Activated naive CD4-positive, alpha-beta T cell treated with anti-CD3 and anti-CD28 coated beads, Interleukin-2, amount 50 U/mL, for 16 hours (primary cell): ENCODE measurements around the gene ZC3H7B.

Experiments
- DNase-seq: peaks from one replicate; pipeline ENCODE4 v3.0.0-alpha.2; 2020

The ZC3H7B gene

DNA sequence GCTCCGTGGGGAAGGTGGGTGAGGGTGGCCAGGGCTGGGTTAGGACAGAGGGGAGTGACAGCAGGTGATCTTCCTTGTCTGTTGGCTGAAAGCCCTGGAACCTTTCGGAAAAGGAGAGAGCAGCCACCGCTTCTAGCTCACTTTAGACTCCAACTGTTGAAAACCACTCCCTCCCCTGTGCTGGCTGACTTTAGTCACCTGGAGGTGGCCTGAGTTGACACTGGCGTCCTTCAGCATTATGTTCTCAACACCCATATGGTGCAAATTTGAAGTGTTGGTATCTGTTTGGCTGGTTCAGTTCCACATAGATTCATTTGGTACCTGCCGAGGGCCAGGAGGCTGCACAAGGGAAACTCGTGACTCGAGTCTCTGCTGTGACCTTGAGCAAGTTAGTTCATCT, 28.8 kb downstream of the ZC3H7B start:
- no peak for DNase-seq

DNA sequence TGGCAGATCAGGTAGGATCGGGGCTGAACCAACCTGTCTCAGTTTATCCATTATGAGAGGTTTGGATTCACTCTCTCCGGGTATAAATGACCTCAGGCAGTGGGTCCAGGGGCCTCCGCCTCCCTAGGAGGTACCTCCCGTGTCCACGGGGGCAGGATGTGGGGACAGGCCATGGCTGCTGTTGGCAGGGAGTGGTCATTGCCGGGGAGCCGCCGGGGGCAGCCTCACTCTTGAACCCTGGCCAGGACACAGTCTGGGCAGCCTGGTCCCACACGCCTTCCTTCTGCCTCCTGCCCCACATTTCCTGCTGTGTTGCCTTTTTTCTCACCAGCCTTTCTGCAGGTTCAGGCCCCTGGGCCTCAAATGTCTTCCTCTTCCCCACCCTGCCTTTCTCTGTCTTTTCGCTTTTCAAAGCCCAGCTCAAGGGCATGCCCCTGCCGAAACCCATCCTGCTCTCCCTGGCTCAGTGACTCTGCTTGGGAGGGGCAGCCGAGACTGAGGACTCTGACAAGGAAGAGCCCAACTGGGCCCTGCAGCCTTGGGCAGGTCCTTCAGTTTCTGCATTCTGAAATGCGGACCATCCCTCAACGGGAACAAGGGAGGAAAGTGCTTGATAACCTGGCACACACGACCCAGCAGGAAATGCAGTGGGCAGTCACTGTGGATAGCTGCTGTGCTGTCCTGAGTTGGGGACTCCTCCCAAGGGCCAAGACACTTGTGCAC, 31.1 kb downstream of the ZC3H7B start:
- DNase-seq, result no peak

DNA sequence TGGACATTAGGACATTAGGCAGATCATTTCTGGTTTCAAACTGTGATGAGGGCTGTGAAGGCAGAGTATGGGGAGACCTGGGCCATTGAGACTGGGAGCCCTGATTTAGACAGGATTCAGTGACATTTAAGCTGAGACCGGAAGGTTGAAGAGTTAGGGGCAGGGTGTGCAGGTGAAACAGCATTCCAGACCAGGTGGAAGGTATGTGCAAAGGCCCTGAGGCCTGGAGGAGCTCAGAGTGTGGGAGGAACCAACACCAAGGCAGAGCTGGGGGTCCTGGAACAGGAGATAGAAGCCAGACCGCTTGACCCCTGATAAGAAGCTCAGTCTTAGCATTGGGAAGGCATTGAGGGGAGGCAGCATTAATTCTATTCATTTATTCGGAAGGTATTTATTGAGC, 32.5 kb downstream of the ZC3H7B start:
- no peak for DNase-seq

DNA sequence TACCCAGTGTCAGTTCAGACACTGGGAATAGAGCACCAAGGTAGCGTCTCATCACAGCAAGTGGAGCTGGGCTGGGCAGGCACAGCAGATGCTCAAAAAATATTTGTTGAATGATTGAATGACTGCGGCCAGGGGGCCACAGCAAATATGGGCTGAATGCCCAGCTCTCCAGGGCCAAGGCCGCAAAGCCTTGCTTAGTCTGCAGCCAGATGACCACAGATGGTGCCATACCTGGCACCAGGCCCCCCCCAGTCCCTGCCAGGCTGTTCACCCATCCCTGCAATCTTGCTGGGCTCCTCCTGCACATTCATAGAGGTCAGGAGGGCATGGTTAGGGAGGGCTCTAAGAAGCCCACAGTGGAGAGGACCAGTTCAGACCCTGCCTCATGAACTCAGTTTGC, 32.9 kb downstream of the ZC3H7B start:
- DNase-seq, result no peak

DNA sequence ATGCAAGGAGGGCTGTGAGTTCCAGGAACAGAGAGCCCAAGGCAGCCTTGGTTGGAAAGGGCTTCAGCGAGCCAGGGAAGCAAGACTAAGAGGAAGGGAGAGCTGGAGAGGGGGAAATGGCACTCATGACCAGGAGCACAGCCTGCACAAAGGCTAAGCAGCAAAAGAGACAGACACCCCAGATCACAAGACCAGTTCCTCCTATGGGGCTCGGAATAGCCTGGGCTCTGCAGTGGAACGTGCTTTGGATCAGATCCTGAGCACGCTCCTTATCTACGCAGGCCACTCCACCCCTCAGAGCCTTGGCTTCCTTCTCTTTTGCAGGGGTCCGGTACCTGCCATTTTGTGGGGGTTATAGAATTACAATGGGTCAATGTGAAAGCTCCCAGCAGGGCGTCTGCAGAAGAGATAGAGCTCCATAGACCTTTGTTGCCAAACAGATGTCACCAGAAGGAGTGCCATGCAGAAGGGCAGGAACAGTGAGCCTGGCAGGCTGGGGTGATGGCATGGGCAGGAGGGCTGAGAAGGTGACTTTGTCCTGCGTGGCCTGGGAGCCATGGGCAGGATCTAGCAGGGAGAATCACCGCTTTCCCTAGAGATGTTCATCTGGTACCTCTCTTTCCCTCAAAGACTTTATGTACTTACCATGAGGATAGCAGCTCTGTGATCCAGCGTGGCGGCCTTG, 33.8 kb downstream of the ZC3H7B start:
- DNase-seq, result no peak

DNA sequence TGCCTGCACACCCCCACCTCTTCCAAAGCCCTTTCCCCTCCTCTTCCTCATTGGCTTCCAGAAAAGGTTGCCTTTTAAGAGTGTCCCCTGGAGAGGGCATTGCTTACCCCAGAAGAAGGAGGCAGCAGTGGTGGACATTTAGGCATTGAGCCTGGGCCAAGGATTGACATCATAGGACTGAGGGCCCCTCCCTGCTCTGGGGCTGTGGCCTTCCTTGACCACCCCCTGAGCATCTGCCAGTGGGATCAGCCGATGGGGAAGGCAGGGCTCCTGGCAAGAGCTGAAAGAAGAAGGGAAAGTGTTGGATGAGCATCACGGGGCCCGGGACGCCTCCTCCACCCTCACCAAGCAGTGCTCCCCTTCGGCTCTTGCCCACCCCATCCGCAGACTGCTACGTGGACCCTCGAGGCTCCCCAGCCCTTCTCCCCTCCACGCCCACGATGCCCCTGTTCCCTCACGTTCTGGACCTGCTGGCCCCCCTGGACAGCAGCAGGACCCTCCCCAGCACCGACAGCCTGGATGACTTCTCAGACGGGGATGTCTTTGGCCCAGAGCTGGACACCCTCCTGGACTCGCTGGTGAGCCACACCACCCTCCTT, 37.4 kb downstream of the ZC3H7B start:
- no peak for DNase-seq

DNA sequence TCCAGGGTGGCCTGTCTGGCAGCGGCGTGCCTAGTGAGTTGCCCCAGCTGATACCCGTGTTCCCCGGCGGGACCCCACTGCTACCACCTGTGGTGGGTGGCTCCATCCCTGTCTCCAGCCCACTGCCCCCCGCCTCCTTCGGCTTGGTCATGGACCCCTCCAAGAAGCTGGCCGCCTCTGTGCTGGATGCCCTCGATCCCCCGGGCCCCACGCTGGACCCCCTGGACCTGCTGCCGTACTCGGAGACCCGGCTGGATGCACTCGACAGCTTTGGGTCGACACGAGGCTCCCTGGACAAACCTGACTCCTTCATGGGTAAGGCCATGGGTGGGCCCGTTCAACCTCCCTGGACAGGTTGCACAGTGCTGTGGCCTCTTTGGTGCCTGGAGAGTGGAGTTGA, 38.5 kb downstream of the ZC3H7B start:
- DNase-seq, result no peak

DNA sequence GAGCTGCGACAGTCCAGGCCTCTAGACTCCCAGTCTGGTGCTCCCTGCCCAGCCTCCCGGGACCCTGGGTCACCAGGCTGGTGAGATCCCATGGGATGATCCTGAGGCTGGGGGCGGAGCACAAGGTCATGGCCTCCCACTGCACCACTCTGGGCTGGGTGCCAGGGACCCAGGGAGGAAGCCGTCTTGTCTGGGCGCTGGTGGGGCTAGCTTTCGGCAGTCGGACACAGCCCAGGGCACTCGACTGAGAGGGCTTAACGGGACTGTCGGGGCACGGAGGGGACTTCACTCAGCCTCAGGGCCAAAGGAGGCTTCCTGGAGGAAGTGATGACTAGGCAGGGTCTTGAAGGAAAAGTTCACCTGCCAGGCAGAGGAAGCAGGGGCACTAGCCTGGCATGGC, 39.0 kb downstream of the ZC3H7B start:
- DNase-seq, result no peak

DNA sequence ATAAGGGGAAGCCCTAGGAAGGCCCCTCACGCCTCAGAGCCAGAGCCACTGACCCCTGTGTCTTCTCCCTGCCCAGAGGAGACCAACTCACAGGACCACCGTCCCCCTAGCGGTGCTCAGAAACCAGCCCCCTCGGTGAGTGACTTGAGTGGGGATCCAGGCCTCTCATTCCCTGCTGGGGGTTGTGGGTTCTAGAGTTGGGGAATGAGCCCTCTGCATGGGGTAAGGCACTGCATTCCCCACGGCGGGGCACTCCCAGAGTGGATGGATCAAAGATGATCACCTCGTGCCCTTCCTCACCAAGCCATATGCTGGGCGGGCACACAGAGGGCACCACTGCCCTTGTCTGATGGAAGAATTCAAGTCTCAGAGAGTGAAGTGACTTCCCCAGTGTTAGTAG, 39.7 kb downstream of the ZC3H7B start:
- DNase-seq, result no peak

DNA sequence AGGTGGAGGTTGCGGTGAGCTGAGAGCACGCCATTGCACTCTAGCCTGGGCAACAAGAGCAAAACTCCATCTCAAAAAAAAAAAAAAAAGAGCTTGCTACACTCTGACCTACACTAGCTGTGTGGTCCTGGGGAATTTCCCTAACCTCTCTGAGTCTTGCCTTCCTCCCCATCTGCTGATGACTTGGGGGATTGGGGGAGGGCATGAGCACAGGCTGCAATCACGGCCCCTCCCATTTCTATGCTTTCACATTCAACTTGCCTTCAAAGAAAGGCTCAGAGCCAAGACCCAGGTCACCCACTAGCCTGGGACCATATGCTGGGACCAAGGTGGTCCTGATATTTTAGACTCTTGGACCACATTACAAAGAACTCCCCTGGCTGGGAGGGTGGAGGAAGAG, 40.7 kb downstream of the ZC3H7B start:
- DNase-seq, result no peak

DNA sequence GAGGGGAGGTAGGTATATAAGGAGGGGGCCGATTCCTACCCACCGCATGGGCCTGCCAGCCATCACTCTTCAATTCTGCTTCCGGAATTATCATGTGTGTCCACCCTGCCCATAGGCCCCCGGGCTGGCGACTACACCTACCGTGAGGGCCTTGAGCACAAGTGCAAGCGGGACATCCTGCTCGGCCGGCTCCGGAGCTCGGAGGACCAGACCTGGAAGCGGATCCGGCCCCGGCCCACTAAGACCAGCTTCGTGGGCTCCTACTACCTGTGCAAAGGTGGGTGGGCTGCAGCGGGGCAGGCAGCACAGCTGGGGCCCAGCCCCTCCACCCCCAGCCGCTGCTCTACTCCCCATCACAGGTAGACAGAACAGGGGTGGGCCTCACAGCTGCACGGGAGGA, 42.0 kb downstream of the ZC3H7B start:
- DNase-seq, result no peak

DNA sequence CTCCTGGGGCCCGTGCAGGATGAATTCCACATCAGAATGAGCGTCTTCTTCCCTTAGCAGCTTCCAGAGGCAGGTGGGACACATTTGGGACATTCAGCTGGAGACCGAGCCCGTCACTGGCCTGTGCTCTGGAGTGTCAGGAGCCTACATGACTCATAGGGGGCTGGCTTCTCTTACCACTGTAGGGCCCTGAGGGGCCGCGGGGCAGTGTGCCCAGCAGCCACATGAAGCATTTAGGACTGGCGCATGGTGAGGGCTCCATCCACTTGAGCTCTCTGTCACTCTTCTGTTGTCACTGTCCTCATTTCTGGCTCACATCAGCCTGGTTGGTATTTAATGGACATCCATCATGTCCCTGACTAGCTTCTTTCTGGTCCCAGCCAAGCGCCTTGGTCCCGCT, 42.4 kb downstream of the ZC3H7B start:
- no peak for DNase-seq

DNA sequence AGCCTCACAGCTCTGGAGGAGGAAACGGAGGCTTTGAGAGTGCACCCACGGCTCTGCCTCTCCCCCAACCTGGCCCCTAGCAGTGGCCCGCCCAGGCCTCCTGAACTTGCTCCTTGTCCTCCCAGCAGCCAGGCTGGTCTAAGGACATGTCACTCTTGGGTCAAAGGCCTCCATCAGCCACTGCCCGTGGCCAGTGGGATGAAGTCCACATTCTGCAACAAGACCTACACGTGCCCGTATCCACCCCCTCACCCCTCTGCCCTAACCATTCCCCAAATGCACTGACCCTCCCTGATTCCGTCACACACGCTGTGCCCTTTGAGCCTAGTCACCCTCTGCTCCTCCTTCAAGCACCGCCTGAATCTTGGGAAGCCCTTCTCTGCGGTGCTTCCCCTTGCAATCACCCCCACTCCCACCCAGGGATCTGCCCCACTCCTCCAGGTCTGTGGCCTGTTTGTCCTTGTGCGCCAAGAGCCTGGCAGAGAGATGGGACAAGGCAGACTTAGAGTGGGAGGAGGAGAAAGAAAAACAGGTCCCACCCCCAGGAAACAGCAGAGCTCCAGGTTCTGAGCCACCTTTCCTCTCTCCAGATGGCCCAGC, 43.0 kb downstream of the ZC3H7B start:
- no peak for DNase-seq

DNA sequence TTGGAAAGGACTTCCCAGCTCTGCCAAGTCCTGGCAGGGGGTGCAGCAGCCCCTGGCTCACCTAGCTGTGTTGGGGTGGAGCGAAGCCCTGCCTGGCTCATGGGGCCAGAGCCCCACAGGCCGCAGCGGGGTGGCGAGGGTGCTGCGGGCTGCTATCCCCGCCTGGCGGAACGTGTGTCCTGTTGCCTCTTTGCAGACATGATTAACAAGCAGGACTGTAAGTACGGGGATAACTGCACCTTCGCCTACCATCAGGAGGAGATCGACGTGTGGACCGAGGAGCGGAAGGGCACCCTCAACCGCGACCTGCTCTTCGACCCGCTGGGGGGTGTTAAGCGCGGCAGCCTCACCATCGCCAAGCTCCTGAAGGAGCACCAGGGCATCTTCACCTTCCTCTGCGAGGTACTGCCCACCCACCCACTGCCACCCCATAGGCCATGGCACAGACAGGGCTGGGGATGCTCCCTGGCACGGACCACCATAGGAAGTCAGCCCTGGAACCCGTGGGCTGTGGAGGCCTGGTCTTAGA, 44.5 kb downstream of the ZC3H7B start:
- DNase-seq, result no peak

DNA sequence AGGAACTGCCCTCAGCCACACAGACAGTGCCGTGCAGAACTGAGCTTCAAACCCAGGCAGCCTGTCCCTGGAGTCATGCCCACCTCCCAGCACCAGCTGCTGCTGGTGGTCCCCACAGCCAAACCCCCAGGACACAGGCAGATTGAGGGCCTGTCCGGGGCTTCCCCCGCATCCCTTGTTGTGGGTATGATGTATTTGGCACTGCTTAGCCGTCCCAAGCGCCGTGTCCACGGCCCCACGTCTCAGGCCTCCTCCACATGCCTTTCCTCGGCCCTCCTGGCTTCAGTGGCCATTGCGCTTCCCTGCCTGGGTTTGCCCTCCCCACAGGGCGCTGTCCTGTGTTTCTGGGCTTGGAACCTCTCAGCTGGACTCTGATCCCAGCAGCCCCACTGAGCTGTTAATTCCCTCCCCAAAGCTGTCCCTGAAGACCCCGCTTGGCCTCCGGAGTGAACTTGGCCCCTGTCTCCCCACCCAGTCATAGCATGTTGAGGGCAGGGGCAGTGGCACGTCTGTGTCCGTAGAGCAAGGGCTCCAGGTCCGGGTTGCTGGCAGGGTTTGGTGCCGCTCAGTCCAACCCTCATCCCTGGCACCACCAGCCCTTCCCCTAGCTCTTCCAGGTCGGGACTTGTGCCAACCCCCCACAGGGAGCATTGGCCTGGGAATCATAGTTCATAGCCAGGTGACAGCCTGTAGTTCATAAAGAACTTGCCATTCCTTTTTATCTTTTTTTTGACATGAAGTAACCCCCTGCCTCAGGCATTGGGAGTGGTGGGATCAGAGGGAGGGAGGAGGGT, 45.9 kb downstream of the ZC3H7B start:
- no peak for DNase-seq

DNA sequence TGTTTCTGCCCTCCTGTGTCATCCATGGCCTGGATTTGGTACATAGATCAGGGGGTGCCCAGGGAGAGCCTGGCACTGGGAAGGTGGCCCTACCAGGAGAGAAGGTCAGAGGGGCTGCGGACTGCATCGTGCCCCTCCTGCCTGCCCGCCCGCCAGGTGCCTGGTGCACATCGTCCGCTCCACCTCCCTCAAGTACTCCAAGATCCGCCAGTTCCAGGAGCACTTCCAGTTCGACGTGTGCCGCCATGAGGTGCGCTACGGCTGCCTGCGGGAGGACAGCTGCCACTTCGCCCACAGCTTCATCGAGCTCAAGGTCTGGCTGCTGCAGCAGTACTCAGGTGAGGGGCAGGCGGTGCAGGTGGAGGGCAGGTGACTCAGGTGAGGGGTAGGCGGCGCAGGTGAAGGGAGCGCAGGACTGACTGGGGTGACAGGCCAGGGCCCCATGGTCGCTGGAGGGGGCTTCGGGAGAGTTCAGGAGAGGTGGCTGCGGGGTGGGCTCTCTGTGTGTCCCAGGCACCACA, 47.7 kb downstream of the ZC3H7B start:
- no peak for DNase-seq

DNA sequence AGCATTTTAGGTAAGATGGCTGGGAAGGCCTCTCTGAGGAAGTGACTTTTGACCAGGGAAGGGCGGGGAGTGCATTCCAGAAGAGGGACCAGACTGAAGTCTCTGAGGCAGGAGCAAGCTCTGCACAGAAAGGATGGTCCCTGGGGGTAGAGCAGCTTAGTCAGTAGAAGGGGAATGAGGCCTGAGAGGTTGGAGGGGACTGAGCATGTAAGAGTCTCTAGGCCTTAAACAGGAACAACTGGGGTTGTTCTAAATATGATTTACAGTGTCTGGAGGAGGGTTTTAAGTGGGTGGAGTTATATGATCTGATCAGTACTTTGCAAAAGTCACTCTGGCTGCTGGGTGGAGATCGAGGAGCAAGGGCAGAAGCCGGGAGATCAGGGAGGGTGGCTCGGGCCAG, 48.8 kb downstream of the ZC3H7B start:
- DNase-seq, result no peak

DNA sequence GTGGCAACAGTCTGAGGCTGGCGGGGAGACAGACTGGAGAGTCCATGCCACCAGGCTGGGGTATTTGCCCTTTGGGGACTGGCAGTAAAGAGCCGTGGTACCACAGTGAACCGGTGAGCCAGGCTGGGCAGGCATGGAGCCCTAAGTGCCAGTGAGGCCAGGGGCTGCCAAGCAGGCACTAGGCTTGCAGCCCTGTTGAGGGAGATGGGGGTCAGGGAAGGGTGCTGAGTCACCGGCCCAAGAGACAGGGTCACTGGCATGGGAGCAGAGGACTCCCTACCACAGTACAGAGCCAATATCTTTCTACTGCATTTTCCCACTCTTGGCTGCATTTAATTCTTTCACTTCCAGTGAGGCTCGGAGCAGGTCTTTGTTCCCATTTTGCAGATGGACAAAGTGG, 49.7 kb downstream of the ZC3H7B start:
- DNase-seq, result no peak

DNA sequence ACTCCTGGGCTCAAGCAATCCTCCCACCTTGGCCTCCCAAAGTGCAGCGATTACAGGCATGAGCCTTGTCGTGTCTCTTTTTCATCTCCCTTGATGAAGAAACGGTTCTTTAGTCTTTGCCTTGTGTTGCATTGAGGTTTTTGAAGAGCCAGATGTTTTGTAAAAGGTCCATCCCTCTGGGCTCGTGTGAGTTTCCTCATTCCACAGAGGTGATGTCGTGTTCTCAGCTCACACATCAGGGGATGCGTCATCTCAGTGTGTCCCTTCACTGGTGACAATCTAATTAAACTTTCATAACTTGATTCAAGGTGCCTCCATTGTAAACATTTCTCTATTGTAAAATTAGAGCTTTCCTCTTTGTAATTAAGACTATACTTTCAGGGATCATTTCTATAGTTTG, 50.7 kb downstream of the ZC3H7B start:
- DNase-seq, result no peak

DNA sequence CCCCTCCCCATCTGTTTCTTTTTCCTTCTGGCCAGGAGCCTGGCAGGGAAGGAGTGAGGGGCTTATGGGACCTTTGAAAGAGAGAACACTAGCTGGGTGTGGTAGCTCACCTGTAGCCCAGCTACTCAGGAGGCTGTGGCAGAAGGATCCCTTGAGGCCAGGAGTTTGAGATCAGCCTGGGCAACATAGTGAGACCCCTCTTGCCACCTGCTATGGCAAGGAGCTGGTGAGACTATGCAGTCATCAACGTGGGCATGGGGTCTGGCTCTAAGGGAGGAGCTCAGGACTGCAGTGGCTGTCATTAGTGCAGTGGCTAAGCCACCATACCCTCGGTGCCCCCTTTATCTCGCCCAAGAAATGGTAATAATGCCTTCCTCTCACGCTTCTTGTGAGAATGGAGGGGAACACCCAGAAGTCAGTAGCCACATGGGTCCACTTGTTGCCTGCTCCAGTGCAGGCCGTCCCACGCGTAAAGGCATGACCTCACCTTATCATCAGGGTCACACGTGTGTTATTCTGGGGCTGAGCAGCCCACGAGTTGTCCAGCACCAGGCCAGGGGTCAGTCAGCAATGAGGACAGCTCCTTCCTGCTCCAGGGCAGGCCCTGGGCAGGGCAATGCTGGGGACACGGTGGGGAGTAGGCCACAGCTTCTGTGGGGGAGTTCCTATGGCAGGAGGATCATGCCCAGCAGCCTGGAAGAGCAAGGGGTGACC, 52.7 kb downstream of the ZC3H7B start:
- DNase-seq, result no peak

DNA sequence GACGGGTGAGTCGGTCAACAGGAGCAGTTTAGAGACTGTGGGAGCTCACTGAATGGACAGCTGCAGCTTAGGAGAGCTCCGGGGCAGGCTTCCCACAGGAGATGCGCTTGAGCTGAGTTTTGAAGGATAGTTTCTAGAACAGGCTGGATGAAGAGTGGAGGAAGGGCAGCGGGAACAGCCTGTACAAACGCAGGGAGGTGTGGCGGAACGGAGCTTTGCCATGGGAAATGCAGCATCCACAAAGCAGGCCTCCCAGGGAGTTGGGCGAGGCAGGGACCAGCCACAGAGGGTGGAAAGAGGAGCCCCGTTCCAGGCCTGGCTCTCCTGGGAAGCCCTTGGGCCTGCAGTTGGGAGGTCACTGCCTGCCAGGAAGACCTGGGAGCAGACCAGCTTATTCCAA, 53.7 kb downstream of the ZC3H7B start:
- DNase-seq, result no peak

DNA sequence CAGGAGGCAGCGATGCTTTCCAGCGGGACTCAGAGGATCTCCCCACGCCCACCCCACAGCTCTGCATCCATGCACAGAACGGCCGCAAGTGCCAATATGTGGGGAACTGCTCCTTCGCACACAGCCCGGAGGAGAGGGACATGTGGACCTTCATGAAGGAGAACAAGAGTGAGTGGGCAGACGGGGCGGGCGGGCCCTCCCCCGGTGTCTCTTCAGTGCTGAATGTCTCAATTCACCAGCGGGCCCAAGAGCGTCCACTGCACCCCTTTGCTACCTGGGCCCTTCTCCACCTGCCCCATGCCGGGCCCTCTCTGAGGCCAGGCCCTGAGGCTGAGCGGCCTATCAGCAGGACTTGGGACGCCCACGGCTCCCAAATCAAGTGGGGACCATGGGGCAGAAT, 54.6 kb downstream of the ZC3H7B start:
- no peak for DNase-seq
